Measurements from ENCODE around the gene CRHR1.

- TF ChIP-seq MAFK (IDR thresholded peaks at IDR 0.05; ENCODE audit: low read depth, low read length), result no peak
- no peak for TF ChIP-seq CTCF (conservative IDR thresholded peaks at IDR 0.05; ENCODE audit: low read depth, low read length)
- no peak for TF ChIP-seq USF2 (IDR thresholded peaks at IDR 0.05; ENCODE audit: low read depth, low read length)
- TF ChIP-seq RAD21 (IDR thresholded peaks at IDR 0.05; ENCODE audit: low read length), result no peak
- TF ChIP-seq NFE2L2 (IDR thresholded peaks at IDR 0.05; ENCODE audit: low read depth, low read length), result no peak
- TF ChIP-seq CEBPB (IDR thresholded peaks at IDR 0.05; ENCODE audit: low read depth, low read length), result no peak
- TF ChIP-seq FOS (IDR thresholded peaks at IDR 0.05; ENCODE audit: low read depth, low read length), result no peak
- no peak for TF ChIP-seq POLR2A (IDR thresholded peaks at IDR 0.05; ENCODE audit: low read depth, low read length)
These were observed 44.5 kb downstream of the CRHR1 start for GRCh38 chr17:45828582-45829133.
